ENCODE measurements around the gene SMG5. TPM values are rescaled to one million over a fixed set of nuclear protein-coding genes. Genes with fewer than 3 reads are reported as not detected.

SMG5 gene
- total RNA-seq, 1 experiment from 2014 or later, result 109 TPM

DNA sequence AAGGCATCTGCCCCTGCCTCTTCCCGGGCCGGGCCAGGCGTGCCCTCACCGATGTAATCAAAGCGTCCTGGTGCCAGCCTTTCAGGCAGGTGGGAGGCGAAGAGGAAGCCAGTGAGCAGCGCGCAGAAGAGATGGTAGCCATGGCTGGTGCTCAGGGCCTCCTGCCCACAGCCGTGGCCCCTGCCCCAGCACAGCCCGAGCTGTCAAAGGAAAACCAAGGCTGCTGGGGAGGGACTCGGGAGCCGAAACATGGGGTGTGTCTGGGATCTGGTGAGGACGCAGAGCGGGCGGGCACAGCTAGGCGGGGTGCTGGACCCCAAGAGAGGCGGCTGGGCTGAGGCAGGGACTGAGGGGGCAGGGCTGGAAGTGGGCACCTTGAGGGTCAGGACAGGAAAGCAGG is 37.9 kb downstream of the SMG5 start (continued):
- TF ChIP-seq, protein P1, sequence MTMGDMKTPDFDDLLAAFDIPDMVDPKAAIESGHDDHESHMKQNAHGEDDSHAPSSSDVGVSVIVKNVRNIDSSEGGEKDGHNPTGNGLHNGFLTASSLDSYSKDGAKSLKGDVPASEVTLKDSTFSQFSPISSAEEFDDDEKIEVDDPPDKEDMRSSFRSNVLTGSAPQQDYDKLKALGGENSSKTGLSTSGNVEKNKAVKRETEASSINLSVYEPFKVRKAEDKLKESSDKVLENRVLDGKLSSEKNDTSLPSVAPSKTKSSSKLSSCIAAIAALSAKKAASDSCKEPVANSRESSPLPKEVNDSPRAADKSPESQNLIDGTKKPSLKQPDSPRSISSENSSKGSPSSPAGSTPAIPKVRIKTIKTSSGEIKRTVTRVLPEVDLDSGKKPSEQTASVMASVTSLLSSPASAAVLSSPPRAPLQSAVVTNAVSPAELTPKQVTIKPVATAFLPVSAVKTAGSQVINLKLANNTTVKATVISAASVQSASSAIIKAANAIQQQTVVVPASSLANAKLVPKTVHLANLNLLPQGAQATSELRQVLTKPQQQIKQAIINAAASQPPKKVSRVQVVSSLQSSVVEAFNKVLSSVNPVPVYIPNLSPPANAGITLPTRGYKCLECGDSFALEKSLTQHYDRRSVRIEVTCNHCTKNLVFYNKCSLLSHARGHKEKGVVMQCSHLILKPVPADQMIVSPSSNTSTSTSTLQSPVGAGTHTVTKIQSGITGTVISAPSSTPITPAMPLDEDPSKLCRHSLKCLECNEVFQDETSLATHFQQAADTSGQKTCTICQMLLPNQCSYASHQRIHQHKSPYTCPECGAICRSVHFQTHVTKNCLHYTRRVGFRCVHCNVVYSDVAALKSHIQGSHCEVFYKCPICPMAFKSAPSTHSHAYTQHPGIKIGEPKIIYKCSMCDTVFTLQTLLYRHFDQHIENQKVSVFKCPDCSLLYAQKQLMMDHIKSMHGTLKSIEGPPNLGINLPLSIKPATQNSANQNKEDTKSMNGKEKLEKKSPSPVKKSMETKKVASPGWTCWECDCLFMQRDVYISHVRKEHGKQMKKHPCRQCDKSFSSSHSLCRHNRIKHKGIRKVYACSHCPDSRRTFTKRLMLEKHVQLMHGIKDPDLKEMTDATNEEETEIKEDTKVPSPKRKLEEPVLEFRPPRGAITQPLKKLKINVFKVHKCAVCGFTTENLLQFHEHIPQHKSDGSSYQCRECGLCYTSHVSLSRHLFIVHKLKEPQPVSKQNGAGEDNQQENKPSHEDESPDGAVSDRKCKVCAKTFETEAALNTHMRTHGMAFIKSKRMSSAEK (CRISPR knock-in tag; IDR thresholded peaks at IDR 0.05; ENCODE audit: borderline replicate concordance), result no peak
- TF ChIP-seq ETV6 (CRISPR knock-in tag; IDR thresholded peaks at IDR 0.05), result no peak
- no peak for TF ChIP-seq GRHL2 (CRISPR knock-in tag; IDR thresholded peaks at IDR 0.05; ENCODE audit: insufficient replicate concordance, severe bottlenecking)
- TF ChIP-seq, protein P2, sequence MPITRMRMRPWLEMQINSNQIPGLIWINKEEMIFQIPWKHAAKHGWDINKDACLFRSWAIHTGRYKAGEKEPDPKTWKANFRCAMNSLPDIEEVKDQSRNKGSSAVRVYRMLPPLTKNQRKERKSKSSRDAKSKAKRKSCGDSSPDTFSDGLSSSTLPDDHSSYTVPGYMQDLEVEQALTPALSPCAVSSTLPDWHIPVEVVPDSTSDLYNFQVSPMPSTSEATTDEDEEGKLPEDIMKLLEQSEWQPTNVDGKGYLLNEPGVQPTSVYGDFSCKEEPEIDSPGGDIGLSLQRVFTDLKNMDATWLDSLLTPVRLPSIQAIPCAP (CRISPR knock-in tag; IDR thresholded peaks at IDR 0.05), result no peak
- TF ChIP-seq NFYB (CRISPR knock-in tag; conservative IDR thresholded peaks at IDR 0.05; ENCODE audit: low read depth), result no peak
- TF ChIP-seq, protein P3, sequence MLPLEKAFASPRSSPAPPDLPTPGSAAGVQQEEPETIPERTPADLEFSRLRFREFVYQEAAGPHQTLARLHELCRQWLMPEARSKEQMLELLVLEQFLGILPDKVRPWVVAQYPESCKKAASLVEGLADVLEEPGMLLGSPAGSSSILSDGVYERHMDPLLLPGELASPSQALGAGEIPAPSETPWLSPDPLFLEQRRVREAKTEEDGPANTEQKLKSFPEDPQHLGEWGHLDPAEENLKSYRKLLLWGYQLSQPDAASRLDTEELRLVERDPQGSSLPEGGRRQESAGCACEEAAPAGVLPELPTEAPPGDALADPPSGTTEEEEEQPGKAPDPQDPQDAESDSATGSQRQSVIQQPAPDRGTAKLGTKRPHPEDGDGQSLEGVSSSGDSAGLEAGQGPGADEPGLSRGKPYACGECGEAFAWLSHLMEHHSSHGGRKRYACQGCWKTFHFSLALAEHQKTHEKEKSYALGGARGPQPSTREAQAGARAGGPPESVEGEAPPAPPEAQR (CRISPR knock-in tag; IDR thresholded peaks at IDR 0.05), result no peak

DNA sequence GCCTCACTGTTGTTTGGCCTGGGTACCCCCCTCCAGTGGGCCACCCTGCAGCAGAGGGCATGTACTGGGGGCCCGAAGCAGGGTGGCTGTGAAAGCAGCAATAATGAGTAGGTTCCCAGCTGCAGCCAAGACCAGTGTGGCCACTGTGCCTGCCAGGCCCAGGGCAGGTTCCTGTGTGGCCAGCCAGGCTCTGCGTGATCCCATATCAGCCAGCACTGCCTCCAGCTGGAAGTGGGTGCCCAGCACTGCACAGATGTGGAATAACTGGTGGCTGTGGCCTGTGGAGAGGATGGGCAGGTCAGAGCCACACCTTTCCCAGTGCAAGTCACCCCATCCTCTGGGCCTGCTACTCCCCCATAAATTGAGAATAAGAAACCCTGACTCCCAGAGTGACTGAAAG is 38.5 kb downstream of the SMG5 start:
- Mint-ChIP-seq H3K36me3 (peaks cover 4% of the 10 kb centered on the region; the same call in 1 of the 2 replicates), H3K4me1 (peaks cover 22% of the 10 kb centered on the region), H3K4me3 (no peak overlapping the region), H3K9me3 (no peaks in the 10 kb centered on the region), H3K27ac (no peak overlapping the region), H3K27me3 (ENCODE audit: low read depth) (peaks cover 4% of the 10 kb centered on the region)
- DNase-seq (ENCODE audit: low spot score) (no peak), ATAC-seq (no peak)
- ChIA-PET CTCF (interaction anchor here (0.8 to 3.9 kb wide), 4 partner anchors 16 to 107 kb away, joined by 3 to 20 read pairs (median 4); no protein-coding TSS in a partner anchor), POLR2A (no interaction called here)
- TF ChIP-seq, protein P4, sequence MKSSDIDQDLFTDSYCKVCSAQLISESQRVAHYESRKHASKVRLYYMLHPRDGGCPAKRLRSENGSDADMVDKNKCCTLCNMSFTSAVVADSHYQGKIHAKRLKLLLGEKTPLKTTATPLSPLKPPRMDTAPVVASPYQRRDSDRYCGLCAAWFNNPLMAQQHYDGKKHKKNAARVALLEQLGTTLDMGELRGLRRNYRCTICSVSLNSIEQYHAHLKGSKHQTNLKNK (CRISPR knock-in tag; IDR thresholded peaks at IDR 0.05), result no peak
- TF ChIP-seq, protein P5, sequence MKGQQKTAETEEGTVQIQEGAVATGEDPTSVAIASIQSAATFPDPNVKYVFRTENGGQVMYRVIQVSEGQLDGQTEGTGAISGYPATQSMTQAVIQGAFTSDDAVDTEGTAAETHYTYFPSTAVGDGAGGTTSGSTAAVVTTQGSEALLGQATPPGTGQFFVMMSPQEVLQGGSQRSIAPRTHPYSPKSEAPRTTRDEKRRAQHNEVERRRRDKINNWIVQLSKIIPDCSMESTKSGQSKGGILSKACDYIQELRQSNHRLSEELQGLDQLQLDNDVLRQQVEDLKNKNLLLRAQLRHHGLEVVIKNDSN (CRISPR knock-in tag; IDR thresholded peaks at IDR 0.05), result no peak
- TF ChIP-seq CBFB (CRISPR knock-in tag; IDR thresholded peaks at IDR 0.05; ENCODE audit: low read depth) (no peak), IRF2 (CRISPR knock-in tag; IDR thresholded peaks at IDR 0.05; ENCODE audit: borderline replicate concordance, low read depth) (no peak), GTF2I (CRISPR knock-in tag; conservative IDR thresholded peaks at IDR 0.05) (no peak), NR1H2 (CRISPR knock-in tag; IDR thresholded peaks at IDR 0.05) (no peak), ELF4 (CRISPR knock-in tag; IDR thresholded peaks at IDR 0.05; ENCODE audit: low read depth) (no peak), SMAD3 (CRISPR knock-in tag; IDR thresholded peaks at IDR 0.05; ENCODE audit: borderline replicate concordance) (no peak), MXD4 (CRISPR knock-in tag; IDR thresholded peaks at IDR 0.05; ENCODE audit: borderline replicate concordance) (no peak), JUN (CRISPR knock-in tag; IDR thresholded peaks at IDR 0.05) (no peak), ZNF138 (CRISPR knock-in tag; conservative IDR thresholded peaks at IDR 0.05) (no peak)
- TF ChIP-seq, protein P6, sequence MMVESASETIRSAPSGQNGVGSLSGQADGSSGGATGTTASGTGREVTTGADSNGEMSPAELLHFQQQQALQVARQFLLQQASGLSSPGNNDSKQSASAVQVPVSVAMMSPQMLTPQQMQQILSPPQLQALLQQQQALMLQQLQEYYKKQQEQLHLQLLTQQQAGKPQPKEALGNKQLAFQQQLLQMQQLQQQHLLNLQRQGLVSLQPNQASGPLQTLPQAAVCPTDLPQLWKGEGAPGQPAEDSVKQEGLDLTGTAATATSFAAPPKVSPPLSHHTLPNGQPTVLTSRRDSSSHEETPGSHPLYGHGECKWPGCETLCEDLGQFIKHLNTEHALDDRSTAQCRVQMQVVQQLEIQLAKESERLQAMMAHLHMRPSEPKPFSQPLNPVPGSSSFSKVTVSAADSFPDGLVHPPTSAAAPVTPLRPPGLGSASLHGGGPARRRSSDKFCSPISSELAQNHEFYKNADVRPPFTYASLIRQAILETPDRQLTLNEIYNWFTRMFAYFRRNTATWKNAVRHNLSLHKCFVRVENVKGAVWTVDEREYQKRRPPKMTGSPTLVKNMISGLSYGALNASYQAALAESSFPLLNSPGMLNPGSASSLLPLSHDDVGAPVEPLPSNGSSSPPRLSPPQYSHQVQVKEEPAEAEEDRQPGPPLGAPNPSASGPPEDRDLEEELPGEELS (CRISPR knock-in tag; IDR thresholded peaks at IDR 0.05), result no peak
- TF ChIP-seq, protein P7, sequence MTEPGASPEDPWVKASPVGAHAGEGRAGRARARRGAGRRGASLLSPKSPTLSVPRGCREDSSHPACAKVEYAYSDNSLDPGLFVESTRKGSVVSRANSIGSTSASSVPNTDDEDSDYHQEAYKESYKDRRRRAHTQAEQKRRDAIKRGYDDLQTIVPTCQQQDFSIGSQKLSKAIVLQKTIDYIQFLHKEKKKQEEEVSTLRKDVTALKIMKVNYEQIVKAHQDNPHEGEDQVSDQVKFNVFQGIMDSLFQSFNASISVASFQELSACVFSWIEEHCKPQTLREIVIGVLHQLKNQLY (CRISPR knock-in tag; IDR thresholded peaks at IDR 0.05), result no peak
- TF ChIP-seq, protein P8, sequence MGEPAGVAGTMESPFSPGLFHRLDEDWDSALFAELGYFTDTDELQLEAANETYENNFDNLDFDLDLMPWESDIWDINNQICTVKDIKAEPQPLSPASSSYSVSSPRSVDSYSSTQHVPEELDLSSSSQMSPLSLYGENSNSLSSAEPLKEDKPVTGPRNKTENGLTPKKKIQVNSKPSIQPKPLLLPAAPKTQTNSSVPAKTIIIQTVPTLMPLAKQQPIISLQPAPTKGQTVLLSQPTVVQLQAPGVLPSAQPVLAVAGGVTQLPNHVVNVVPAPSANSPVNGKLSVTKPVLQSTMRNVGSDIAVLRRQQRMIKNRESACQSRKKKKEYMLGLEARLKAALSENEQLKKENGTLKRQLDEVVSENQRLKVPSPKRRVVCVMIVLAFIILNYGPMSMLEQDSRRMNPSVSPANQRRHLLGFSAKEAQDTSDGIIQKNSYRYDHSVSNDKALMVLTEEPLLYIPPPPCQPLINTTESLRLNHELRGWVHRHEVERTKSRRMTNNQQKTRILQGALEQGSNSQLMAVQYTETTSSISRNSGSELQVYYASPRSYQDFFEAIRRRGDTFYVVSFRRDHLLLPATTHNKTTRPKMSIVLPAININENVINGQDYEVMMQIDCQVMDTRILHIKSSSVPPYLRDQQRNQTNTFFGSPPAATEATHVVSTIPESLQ (CRISPR knock-in tag; IDR thresholded peaks at IDR 0.05), result no peak
- TF ChIP-seq, protein P9, sequence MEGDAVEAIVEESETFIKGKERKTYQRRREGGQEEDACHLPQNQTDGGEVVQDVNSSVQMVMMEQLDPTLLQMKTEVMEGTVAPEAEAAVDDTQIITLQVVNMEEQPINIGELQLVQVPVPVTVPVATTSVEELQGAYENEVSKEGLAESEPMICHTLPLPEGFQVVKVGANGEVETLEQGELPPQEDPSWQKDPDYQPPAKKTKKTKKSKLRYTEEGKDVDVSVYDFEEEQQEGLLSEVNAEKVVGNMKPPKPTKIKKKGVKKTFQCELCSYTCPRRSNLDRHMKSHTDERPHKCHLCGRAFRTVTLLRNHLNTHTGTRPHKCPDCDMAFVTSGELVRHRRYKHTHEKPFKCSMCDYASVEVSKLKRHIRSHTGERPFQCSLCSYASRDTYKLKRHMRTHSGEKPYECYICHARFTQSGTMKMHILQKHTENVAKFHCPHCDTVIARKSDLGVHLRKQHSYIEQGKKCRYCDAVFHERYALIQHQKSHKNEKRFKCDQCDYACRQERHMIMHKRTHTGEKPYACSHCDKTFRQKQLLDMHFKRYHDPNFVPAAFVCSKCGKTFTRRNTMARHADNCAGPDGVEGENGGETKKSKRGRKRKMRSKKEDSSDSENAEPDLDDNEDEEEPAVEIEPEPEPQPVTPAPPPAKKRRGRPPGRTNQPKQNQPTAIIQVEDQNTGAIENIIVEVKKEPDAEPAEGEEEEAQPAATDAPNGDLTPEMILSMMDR (IDR thresholded peaks at IDR 0.05), result no peak

All from WTC11 (cell line).